ENCODE measurements around the gene ZNF574.

The ZNF574 gene

GRCh38 chr19:42078538-42079275 lies 2.7 kb downstream of the ZNF574 start:
- Histone ChIP-seq H3K79me2 (ENCODE audit: control insufficient read depth, low read length) (peaks cover 72% of the 10 kb centered on the region), H3K36me3 (ENCODE audit: control insufficient read depth, low read length) (peaks cover 59% of the 10 kb centered on the region), H3K9me3 (ENCODE audit: control insufficient read depth, insufficient read depth, low read length) (no peaks in the 10 kb centered on the region), H3K9me2 (replicated peaks; ENCODE audit: control insufficient read depth, low read length) (no peaks in the 10 kb centered on the region), H3F3A (ENCODE audit: control insufficient read depth, insufficient read depth) (peaks cover 14% of the 10 kb centered on the region), H3K27ac (ENCODE audit: low read depth, low read length) (no peak overlapping the region), H3K4me1 (ENCODE audit: control insufficient read depth, low read length) (peaks cover 20% of the 10 kb centered on the region), H4K20me1 (ENCODE audit: control insufficient read depth, insufficient read depth, low read depth, low read length) (peaks cover 22% of the 10 kb centered on the region), H3K4me2 (ENCODE audit: low read length) (no peak overlapping the region), H3K27me3 (ENCODE audit: control insufficient read depth, low read length) (no peaks in the 10 kb centered on the region), H3K4me3 (ENCODE audit: low read length) (no peak overlapping the region)
- TF ChIP-seq CTCF (IDR thresholded peaks at IDR 0.05; ENCODE audit: low read depth, low read length, poor library complexity, severe bottlenecking) (no peak), EZH2phosphoT487 (IDR thresholded peaks at IDR 0.05; ENCODE audit: borderline replicate concordance, low read length) (no peak)

GRCh38 chr19:42079276-42079669 lies 3.3 kb downstream of the ZNF574 start:
- H3K36me3 ChIP-seq (ENCODE audit: control insufficient read depth, low read length), result peaks cover 59% of the 10 kb centered on the region
- H3K27me3 ChIP-seq (ENCODE audit: control insufficient read depth, low read length), result no peaks in the 10 kb centered on the region
- H4K20me1 ChIP-seq (ENCODE audit: control insufficient read depth, insufficient read depth, low read depth, low read length), result peaks cover 22% of the 10 kb centered on the region
- peaks cover 14% of the 10 kb centered on the region for H3F3A ChIP-seq (ENCODE audit: control insufficient read depth, insufficient read depth)
- no peaks in the 10 kb centered on the region for H3K9me3 ChIP-seq (ENCODE audit: control insufficient read depth, insufficient read depth, low read length)
- H3K4me2 ChIP-seq (ENCODE audit: low read length), result no peak overlapping the region
- TF ChIP-seq CTCF (IDR thresholded peaks at IDR 0.05; ENCODE audit: low read depth, low read length, poor library complexity, severe bottlenecking), result no peak
- no peak for TF ChIP-seq EZH2phosphoT487 (IDR thresholded peaks at IDR 0.05; ENCODE audit: borderline replicate concordance, low read length)
- no peak overlapping the region for H3K4me3 ChIP-seq (ENCODE audit: low read length)
- peaks cover 20% of the 10 kb centered on the region for H3K4me1 ChIP-seq (ENCODE audit: control insufficient read depth, low read length)
- H3K9me2 ChIP-seq (replicated peaks; ENCODE audit: control insufficient read depth, low read length), result no peaks in the 10 kb centered on the region
- H3K79me2 ChIP-seq (ENCODE audit: control insufficient read depth, low read length), result peaks cover 72% of the 10 kb centered on the region
- no peak overlapping the region for H3K27ac ChIP-seq (ENCODE audit: low read depth, low read length)

GRCh38 chr19:42079886-42080763 lies 4.2 kb downstream of the ZNF574 start:
- H3F3A ChIP-seq (ENCODE audit: control insufficient read depth, insufficient read depth), result peaks cover 12% of the 10 kb centered on the region
- no peak overlapping the region for H3K4me2 ChIP-seq (ENCODE audit: low read length)
- H3K27ac ChIP-seq (ENCODE audit: low read depth, low read length), result no peak overlapping the region
- H3K4me1 ChIP-seq (ENCODE audit: control insufficient read depth, low read length), result peaks cover 13% of the 10 kb centered on the region
- H3K36me3 ChIP-seq (ENCODE audit: control insufficient read depth, low read length), result peaks cover 59% of the 10 kb centered on the region
- H3K79me2 ChIP-seq (ENCODE audit: control insufficient read depth, low read length), result peaks cover 68% of the 10 kb centered on the region
- H3K9me3 ChIP-seq (ENCODE audit: control insufficient read depth, insufficient read depth, low read length), result no peaks in the 10 kb centered on the region
- no peaks in the 10 kb centered on the region for H3K27me3 ChIP-seq (ENCODE audit: control insufficient read depth, low read length)
- H4K20me1 ChIP-seq (ENCODE audit: control insufficient read depth, insufficient read depth, low read depth, low read length), result peaks cover 22% of the 10 kb centered on the region
- no peak overlapping the region for H3K4me3 ChIP-seq (ENCODE audit: low read length)
- TF ChIP-seq CTCF (IDR thresholded peaks at IDR 0.05; ENCODE audit: low read depth, low read length, poor library complexity, severe bottlenecking), result no peak
- TF ChIP-seq EZH2phosphoT487 (IDR thresholded peaks at IDR 0.05; ENCODE audit: borderline replicate concordance, low read length), result no peak
- H3K9me2 ChIP-seq (replicated peaks; ENCODE audit: control insufficient read depth, low read length), result no peaks in the 10 kb centered on the region

Measured in DOHH2 (cell line).